NCI-H1436 treated with DMSO at 0.1 percent for 48 hours (cell line): ENCODE data around the gene AMZ1.

Experiments used
- DNase-seq: peaks from one replicate; lab custom pipeline; 2025; lab: John Stamatoyannopoulos, UW

Gene AMZ1

GRCh38 chr7:2651847-2652735, 35.9 kb upstream of the AMZ1 start:
- DNase-seq: no peak

- no peak for DNase-seq
Measured at GRCh38 chr7:2652736-2653060, 35.3 kb upstream of the AMZ1 start.

- DNase-seq: no peak
Measured at GRCh38 chr7:2654059-2654458, 33.9 kb upstream of the AMZ1 start.

- DNase-seq: no peak
Measured at GRCh38 chr7:2655870-2656614, 32.0 kb upstream of the AMZ1 start.

- no peak for DNase-seq
Measured at GRCh38 chr7:2657208-2657607, 30.8 kb upstream of the AMZ1 start.

- no peak for DNase-seq
Measured at GRCh38 chr7:2657920-2658671, 29.9 kb upstream of the AMZ1 start.

GRCh38 chr7:2658941-2659340, 29.1 kb upstream of the AMZ1 start:
- no peak for DNase-seq

- DNase-seq: no peak
Measured at GRCh38 chr7:2659556-2660358, 28.2 kb upstream of the AMZ1 start.

GRCh38 chr7:2660359-2661095, 27.5 kb upstream of the AMZ1 start:
- no peak for DNase-seq

GRCh38 chr7:2661096-2661449, 26.9 kb upstream of the AMZ1 start:
- no peak for DNase-seq

- DNase-seq: no peak
Measured at GRCh38 chr7:2661602-2662272, 26.3 kb upstream of the AMZ1 start.

- no peak for DNase-seq
Measured at GRCh38 chr7:2662273-2663120, 25.5 kb upstream of the AMZ1 start.

GRCh38 chr7:2663121-2663886, 24.7 kb upstream of the AMZ1 start:
- no peak for DNase-seq

GRCh38 chr7:2663960-2664359, 24.0 kb upstream of the AMZ1 start:
- DNase-seq: no peak

GRCh38 chr7:2665359-2665791, 22.6 kb upstream of the AMZ1 start:
- DNase-seq: no peak

GRCh38 chr7:2666155-2666554, 21.8 kb upstream of the AMZ1 start:
- DNase-seq: no peak

- no peak for DNase-seq
Measured at GRCh38 chr7:2666588-2667250, 21.3 kb upstream of the AMZ1 start.

- DNase-seq: no peak
Measured at GRCh38 chr7:2667843-2668242, 20.2 kb upstream of the AMZ1 start.
